ENCODE data around the gene ERAS. TPM values are rescaled to one million over a fixed set of nuclear protein-coding genes. Genes with fewer than 3 reads are reported as not detected.

Gene ERAS
- polyA plus RNA-seq, 1 donor from 2014 or later, result 3.6 TPM

GRCh38 chrX:48794340-48794910, 31.9 kb upstream of the ERAS start:
- Histone ChIP-seq H3K9ac (ENCODE audit: low read length) (no peak overlapping the region), H3K4me2 (ENCODE audit: low read length) (no peak overlapping the region), H3K27ac (ENCODE audit: low read length) (no peak overlapping the region), H3K79me2 (replicated peaks; ENCODE audit: insufficient read depth, low read length) (no peaks in the 10 kb centered on the region), H2AFZ (ENCODE audit: low read depth, low read length) (no peak overlapping the region), H3K36me3 (ENCODE audit: insufficient read depth, low read length) (no peaks in the 10 kb centered on the region), H3K4me3 (ENCODE audit: low read length) (no peak overlapping the region), H4K20me1 (ENCODE audit: insufficient read depth) (no peaks in the 10 kb centered on the region), H3K9me3 (ENCODE audit: low read length) (no peaks in the 10 kb centered on the region), H3K9me2 (ENCODE audit: insufficient read depth, low read length) (no peaks in the 10 kb centered on the region), H3F3A (ENCODE audit: insufficient read depth, low read length, poor library complexity, severe bottlenecking) (no peaks in the 10 kb centered on the region), H3K27me3 (ENCODE audit: insufficient read depth, low read depth, low read length) (no peaks in the 10 kb centered on the region)
- no peak for TF ChIP-seq EZH2 (IDR thresholded peaks at IDR 0.05; ENCODE audit: borderline replicate concordance, insufficient read depth, low read length, poor library complexity, severe bottlenecking)
- TF ChIP-seq EP300 (conservative IDR thresholded peaks at IDR 0.05; ENCODE audit: poor library complexity, severe bottlenecking), result no peak
- TF ChIP-seq MXI1 (conservative IDR thresholded peaks at IDR 0.05; ENCODE audit: poor library complexity, severe bottlenecking), result no peak
- TF ChIP-seq SMC3 (conservative IDR thresholded peaks at IDR 0.05; ENCODE audit: poor library complexity), result no peak
- TF ChIP-seq, protein P1, sequence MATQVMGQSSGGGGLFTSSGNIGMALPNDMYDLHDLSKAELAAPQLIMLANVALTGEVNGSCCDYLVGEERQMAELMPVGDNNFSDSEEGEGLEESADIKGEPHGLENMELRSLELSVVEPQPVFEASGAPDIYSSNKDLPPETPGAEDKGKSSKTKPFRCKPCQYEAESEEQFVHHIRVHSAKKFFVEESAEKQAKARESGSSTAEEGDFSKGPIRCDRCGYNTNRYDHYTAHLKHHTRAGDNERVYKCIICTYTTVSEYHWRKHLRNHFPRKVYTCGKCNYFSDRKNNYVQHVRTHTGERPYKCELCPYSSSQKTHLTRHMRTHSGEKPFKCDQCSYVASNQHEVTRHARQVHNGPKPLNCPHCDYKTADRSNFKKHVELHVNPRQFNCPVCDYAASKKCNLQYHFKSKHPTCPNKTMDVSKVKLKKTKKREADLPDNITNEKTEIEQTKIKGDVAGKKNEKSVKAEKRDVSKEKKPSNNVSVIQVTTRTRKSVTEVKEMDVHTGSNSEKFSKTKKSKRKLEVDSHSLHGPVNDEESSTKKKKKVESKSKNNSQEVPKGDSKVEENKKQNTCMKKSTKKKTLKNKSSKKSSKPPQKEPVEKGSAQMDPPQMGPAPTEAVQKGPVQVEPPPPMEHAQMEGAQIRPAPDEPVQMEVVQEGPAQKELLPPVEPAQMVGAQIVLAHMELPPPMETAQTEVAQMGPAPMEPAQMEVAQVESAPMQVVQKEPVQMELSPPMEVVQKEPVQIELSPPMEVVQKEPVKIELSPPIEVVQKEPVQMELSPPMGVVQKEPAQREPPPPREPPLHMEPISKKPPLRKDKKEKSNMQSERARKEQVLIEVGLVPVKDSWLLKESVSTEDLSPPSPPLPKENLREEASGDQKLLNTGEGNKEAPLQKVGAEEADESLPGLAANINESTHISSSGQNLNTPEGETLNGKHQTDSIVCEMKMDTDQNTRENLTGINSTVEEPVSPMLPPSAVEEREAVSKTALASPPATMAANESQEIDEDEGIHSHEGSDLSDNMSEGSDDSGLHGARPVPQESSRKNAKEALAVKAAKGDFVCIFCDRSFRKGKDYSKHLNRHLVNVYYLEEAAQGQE (IDR thresholded peaks at IDR 0.05; ENCODE audit: borderline replicate concordance), result no peak

DNA sequence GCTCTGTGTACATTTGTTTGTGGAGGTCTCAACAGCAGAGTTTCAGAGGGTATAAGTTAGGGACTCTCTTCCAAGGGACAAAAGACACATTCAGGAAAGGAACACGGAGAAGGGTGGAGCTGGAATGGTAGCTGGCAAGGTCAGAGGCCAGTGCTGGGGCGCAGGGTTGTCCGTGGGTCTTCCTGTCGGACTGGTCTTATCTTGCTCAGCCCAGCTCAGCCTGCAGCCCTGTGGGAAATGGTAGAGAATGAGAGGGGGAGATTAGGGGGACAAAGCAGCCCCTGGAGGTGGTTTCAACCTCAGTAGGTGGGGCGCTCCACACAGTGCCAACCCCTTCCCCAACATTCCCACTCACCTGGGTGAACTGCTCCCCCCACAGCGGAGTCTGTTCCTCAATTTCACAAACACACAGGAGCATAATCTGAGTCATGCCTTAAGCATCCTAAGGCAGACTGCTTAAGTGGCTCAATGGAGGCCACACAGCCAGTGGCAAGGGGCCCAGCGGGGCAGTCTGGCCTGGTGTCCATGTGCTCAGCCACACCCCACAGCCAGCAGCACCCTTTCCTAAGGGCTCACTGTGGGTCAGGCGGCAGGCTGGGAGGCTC, 31.3 kb upstream of the ERAS start:
- TF ChIP-seq POLR2AphosphoS5 (IDR thresholded peaks at IDR 0.05) (no peak), RAD21 (conservative IDR thresholded peaks at IDR 0.05) (no peak), CTCF (IDR thresholded peaks at IDR 0.05; ENCODE audit: poor library complexity, severe bottlenecking) (no peak), SMC3 (conservative IDR thresholded peaks at IDR 0.05; ENCODE audit: poor library complexity) (no peak), TAF1 (IDR thresholded peaks at IDR 0.05; ENCODE audit: low read depth) (no peak), EZH2 (IDR thresholded peaks at IDR 0.05; ENCODE audit: borderline replicate concordance, insufficient read depth, low read length, poor library complexity, severe bottlenecking) (no peak), EP300 (conservative IDR thresholded peaks at IDR 0.05; ENCODE audit: poor library complexity, severe bottlenecking) (no peak), MXI1 (conservative IDR thresholded peaks at IDR 0.05; ENCODE audit: poor library complexity, severe bottlenecking) (no peak)
- TF ChIP-seq, protein P1 (IDR thresholded peaks at IDR 0.05; ENCODE audit: borderline replicate concordance), result no peak
- no peak overlapping the region for H3K4me3 ChIP-seq (ENCODE audit: low read length)
- no peaks in the 10 kb centered on the region for H3F3A ChIP-seq (ENCODE audit: insufficient read depth, low read length, poor library complexity, severe bottlenecking)
- no peak overlapping the region for H3K4me2 ChIP-seq (ENCODE audit: low read length)
- no peaks in the 10 kb centered on the region for H3K9me2 ChIP-seq (ENCODE audit: insufficient read depth, low read length)
- H2AFZ ChIP-seq (ENCODE audit: low read depth, low read length), result no peak overlapping the region
- no peaks in the 10 kb centered on the region for H3K27me3 ChIP-seq (ENCODE audit: insufficient read depth, low read depth, low read length)
- no peaks in the 10 kb centered on the region for H3K36me3 ChIP-seq (ENCODE audit: insufficient read depth, low read length)
- H3K79me2 ChIP-seq (replicated peaks; ENCODE audit: insufficient read depth, low read length), result no peaks in the 10 kb centered on the region
- H3K9ac ChIP-seq (ENCODE audit: low read length), result no peak overlapping the region
- no peaks in the 10 kb centered on the region for H4K20me1 ChIP-seq (ENCODE audit: insufficient read depth)
- no peak overlapping the region for H3K27ac ChIP-seq (ENCODE audit: low read length)
- H3K9me3 ChIP-seq (ENCODE audit: low read length), result no peaks in the 10 kb centered on the region

Data from neural cell (in vitro differentiated cells).